Endothelial cell (in vitro differentiated cells): ENCODE measurements around the gene KCTD2. TPM values are rescaled to one million over a fixed set of nuclear protein-coding genes. Genes with fewer than 3 reads are reported as not detected.

Experiments used
- DNase-seq: peaks from one replicate; pipeline ENCODE4 v3.0.0; 2021; ENCODE audit warnings: low spot score
- H3K27ac Mint-ChIP-seq: one replicate; pipeline ENCODE4 v1.8.0; 2021; ENCODE audit warnings: mixed read lengths, inconsistent platforms; ENCODE audit not compliant: unreplicated experiment
- H3K27me3 Mint-ChIP-seq: one replicate; pipeline ENCODE4 v1.8.0; 2021; ENCODE audit warnings: mild to moderate bottlenecking, moderate library complexity, mixed read lengths, inconsistent platforms; ENCODE audit not compliant: unreplicated experiment
- H3K36me3 Mint-ChIP-seq: one replicate; pipeline ENCODE4 v1.8.0; 2021; ENCODE audit warnings: mild to moderate bottlenecking, low read depth, mixed read lengths, inconsistent platforms; ENCODE audit not compliant: unreplicated experiment
- H3K4me1 Mint-ChIP-seq: one replicate; pipeline ENCODE4 v1.8.0; 2021; ENCODE audit warnings: mild to moderate bottlenecking, mixed read lengths, inconsistent platforms; ENCODE audit not compliant: unreplicated experiment
- H3K4me3 Mint-ChIP-seq: one replicate; pipeline ENCODE4 v1.8.0; 2021; ENCODE audit warnings: mild to moderate bottlenecking, mixed read lengths, inconsistent platforms; ENCODE audit not compliant: unreplicated experiment
- H3K9me3 Mint-ChIP-seq: one replicate; pipeline ENCODE4 v1.8.0; 2021; ENCODE audit warnings: mixed read lengths, inconsistent platforms; ENCODE audit not compliant: unreplicated experiment
- CTCF ChIP-seq: fragments of 200-600 bp; sonication (generic); IDR thresholded peaks from one replicate; pipeline ENCODE4 v1.5.0; 2021; ENCODE audit warnings: antibody characterized with exemption; ENCODE audit not compliant: unreplicated experiment
- total RNA-seq: library from RNA; stranded (reverse); fragmentation: NEBNext Ultra II Directional; extraction: Animal tissue kit (Norgen Biotek cat#: 25700); gene quantifications from one replicate; pipeline ENCODE4 v1.2.1, GENCODE V29; 2021; ENCODE audit not compliant: unreplicated experiment

KCTD2 gene
- total RNA-seq, 1 donor from 2014 or later, result 33.5 TPM

GRCh38 chr17:75031972-75032719, 14.9 kb upstream of the KCTD2 start:
- DNase-seq, result no peak
- H3K27ac Mint-ChIP-seq, result peak overlapping the region; percentile 16
- peaks cover 2% of the 10 kb centered on the region for H3K4me1 Mint-ChIP-seq
- peak overlapping the region; percentile 71 for H3K4me3 Mint-ChIP-seq
- H3K27me3 Mint-ChIP-seq, result peaks cover 33% of the 10 kb centered on the region
- H3K9me3 Mint-ChIP-seq, result peaks cover 5% of the 10 kb centered on the region
- no peak for TF ChIP-seq CTCF
- H3K36me3 Mint-ChIP-seq, result peaks cover 22% of the 10 kb centered on the region

- DNase-seq, result no peak
- H3K4me3 Mint-ChIP-seq, result no peak overlapping the region
- TF ChIP-seq CTCF, result no peak
- peaks cover 22% of the 10 kb centered on the region for H3K36me3 Mint-ChIP-seq
- no peak overlapping the region for H3K27ac Mint-ChIP-seq
- H3K27me3 Mint-ChIP-seq, result peaks cover 33% of the 10 kb centered on the region
- peaks cover 2% of the 10 kb centered on the region for H3K4me1 Mint-ChIP-seq
- H3K9me3 Mint-ChIP-seq, result peaks cover 5% of the 10 kb centered on the region
Measured at GRCh38 chr17:75032720-75033280, 14.2 kb upstream of the KCTD2 start.

GRCh38 chr17:75033346-75034235, 13.4 kb upstream of the KCTD2 start:
- Mint-ChIP-seq H3K27ac (peak overlapping the region; percentile 79), H3K4me1 (peaks cover 2% of the 10 kb centered on the region), H3K4me3 (peak overlapping the region; percentile 96), H3K27me3 (peaks cover 33% of the 10 kb centered on the region), H3K36me3 (peaks cover 19% of the 10 kb centered on the region), H3K9me3 (peaks cover 5% of the 10 kb centered on the region)
- peak; percentile 99 for DNase-seq
- TF ChIP-seq CTCF, result no peak

GRCh38 chr17:75034236-75034908, 12.7 kb upstream of the KCTD2 start:
- no peak for TF ChIP-seq CTCF
- Mint-ChIP-seq H3K4me1 (peaks cover 2% of the 10 kb centered on the region), H3K36me3 (peaks cover 20% of the 10 kb centered on the region)

More at GRCh38 chr17:75034236-75034908, 12.7 kb upstream of the KCTD2 start:
- Mint-ChIP-seq H3K4me3 (peak overlapping the region; percentile 96), H3K9me3 (peaks cover 5% of the 10 kb centered on the region), H3K27ac (peak overlapping the region; percentile 94), H3K27me3 (peaks cover 33% of the 10 kb centered on the region)
- peak; percentile 94 for DNase-seq
